T47D (cell line): ENCODE measurements around the gene LMF2.

Experiments used
- DNase-seq, 2 experiments: peaks; one replicate each; pipeline versions ENCODE4 v3.0.0 to v3.0.0-alpha.2; 2011 to 2012; ENCODE audit warnings: low read depth in 1 of 2, low spot score in 1 of 2
- JUND ChIP-seq: IDR thresholded peaks from 2 replicates; pipeline ENCODE4 v1.6.1; 2012; ENCODE audit warnings: low read depth
- in situ Hi-C: cut with HindIII; loops from 2 replicates; pipeline ENCODE4 v1.10.0; 2016; ENCODE audit warnings: low sequenced_read_pairs, low pct_unique_long_range_greater_than_20kb

Gene LMF2

DNA sequence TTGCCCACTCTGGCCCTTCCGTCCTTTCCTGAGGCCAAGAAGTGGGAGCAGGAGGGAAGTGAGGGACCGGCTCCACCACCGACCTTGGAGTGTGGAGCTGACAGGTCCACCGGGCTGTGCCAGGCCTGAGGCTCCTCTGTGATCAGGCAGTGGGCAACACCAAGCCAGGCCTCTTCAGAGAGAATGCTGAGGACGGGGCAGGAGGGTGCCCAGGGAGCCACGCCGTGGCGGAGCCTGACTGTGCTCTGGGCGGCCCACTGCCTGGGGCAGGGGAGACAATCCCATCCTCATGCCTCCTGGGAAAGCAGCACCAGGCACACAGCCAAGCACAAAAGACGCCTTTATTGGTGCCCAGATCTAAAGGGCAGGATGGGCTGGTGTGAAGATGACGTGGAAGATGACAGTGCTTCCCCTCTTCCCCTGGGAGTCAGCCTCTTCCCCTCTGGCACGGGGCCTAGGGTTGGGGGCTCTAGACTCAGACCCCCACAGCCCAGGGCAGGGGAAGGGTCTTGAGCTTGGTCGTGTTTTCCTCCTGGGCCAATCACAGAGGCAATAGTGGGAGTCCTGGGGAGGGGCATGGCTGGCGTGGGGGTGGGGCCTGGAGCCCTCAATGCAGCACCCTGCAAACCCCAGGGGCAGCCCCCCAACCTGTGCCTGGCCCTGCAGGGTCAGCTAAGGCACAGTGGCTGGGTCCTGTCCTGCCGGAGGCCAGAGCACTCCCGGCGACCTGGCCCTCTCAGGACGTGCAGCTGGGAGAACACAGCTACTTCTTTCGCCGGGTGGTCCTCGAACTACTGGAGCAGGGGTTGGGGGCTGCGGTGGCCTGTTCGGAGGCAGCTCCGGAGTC lies 4.7 kb downstream of the LMF2 start:
- in situ Hi-C loops: no loop called here
- no peak for DNase-seq
- TF ChIP-seq JUND: no peak

DNA sequence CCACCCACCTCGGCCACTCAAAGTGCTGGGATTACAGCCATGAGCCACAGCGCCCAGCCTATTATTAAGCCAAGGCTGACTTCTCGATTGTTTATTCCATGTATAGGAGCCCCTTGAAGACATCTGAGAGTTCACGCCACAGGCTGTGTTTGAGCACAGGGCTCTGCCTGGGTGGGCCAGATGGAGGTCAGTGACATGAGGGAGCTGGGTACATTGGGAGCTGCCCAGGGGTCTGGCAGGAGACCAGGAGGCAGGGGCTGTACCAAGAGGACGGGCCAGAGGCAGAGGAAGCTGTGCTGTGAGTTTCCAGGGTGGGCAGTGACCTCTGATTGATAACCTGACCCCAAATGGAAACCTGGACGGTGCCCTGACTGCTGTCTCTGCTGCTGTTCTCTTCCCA lies 5.4 kb downstream of the LMF2 start:
- TF ChIP-seq JUND: no peak

DNA sequence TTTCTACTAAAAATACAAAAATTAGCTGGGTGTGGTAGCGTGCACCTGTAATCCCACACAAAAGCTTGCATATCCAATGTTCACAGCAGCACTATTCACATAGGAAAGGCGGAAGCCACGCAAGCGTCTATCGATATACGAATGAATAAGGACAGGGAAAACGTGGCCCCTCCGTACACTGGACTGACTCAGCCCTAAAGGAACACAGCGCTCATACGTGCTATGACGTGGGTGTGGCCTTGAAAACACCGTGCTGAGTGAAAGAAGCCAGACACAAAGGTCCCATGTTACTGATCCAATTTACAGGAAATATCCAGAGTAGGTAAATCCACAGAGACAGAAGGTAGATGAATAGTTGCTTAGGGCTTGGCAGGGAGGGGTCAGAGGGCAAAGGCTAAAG lies 7.0 kb downstream of the LMF2 start:
- no peak for DNase-seq
- in situ Hi-C loops: no loop called here
- TF ChIP-seq JUND: no peak

More for the DNA sequence above, 5.4 kb downstream of the LMF2 start:
- in situ Hi-C loops: no loop called here
- no peak for DNase-seq

GRCh38 chr22:50498322-50498890 lies 9.1 kb downstream of the LMF2 start:
- in situ Hi-C loops: no loop called here
- peak in 1 of 2 experiments; percentile 78 for DNase-seq

DNA sequence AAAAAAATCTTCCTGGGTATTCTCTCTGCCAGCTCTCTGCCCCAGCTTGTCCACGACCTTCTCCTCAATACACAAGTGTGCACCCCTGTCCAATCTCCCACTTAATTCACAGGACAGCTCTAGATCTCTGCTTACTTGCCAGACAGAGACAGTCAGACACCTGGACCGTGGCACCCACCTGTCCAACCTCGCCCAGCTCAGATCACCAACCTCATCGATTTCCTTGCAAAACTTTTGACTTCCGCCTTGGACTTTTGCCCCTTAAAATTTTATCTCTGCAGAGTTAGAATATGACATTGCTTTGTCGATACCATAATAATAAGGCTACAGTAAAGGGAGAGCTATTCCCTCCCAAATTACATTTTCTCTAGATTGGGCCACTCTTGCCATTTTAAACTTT lies 10.4 kb downstream of the LMF2 start:
- no peak for DNase-seq
- in situ Hi-C loops: no loop called here
- no peak for TF ChIP-seq JUND

More at GRCh38 chr22:50498322-50498890, 9.1 kb downstream of the LMF2 start:
- no peak for TF ChIP-seq JUND

GRCh38 chr22:50490531-50491308 lies 16.8 kb downstream of the LMF2 start:
- no peak for DNase-seq
- in situ Hi-C loops: no loop called here
- no peak for TF ChIP-seq JUND

DNA sequence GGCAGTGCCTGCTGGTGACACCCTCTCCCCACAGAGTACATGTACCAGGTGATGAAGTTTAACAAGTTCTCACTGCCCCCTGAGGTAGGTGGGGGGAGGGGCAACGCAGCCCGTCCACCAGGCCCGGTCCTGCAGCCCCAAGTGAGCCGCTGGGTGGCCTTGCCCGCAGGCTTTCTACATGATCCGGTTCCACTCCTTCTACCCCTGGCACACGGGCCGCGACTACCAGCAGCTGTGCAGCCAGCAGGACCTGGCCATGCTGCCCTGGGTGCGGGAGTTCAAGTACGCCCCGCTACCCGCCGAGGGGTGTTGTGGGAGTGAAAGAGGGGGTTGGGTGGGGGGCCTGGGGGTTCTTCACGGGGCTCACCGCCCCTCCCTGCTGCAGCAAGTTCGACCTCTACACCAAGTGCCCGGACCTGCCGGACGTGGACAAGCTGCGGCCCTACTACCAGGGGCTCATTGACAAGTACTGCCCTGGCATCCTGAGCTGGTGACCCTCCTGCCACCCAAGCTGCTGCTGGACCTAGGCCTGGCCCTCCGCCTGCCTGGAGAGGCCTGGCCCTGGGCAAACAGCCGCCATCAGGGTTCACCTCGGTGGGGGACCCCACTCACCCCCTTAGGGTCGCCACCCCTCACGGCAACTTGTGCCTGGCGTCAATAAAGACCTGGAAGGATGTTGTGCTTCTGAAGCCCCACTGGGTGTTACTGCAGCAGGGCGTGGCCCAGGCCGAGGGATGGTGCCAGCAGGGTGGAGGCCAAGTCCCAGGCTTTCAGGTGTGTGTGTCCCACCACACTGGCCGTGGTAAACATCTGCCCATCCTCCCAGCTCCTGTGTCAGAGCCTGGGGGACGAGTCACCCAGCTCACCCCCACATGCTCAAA lies 17.9 kb downstream of the LMF2 start:
- DNase-seq: no peak
- no peak for TF ChIP-seq JUND
- in situ Hi-C loops: no loop called here

- in situ Hi-C loops: no loop called here
- no peak for TF ChIP-seq JUND
- no peak for DNase-seq
Observed at GRCh38 chr22:50488886-50489285, 18.6 kb downstream of the LMF2 start.

- no peak for DNase-seq
- in situ Hi-C loops: no loop called here
- no peak for TF ChIP-seq JUND
Observed at GRCh38 chr22:50488006-50488677, 19.4 kb downstream of the LMF2 start.

- in situ Hi-C loops: no loop called here
- DNase-seq: no peak
- TF ChIP-seq JUND: no peak
Observed at GRCh38 chr22:50487290-50488005, 20.1 kb downstream of the LMF2 start.
